Upper lobe of left lung (tissue), 6 donors: Measurements from ENCODE around the gene BRF1. TPM values are rescaled to one million over a fixed set of nuclear protein-coding genes. Genes with fewer than 3 reads are reported as not detected.

Experiments
- ATAC-seq, 2 donors: fragments of 200-7000 bp; cut with Tn5 transposase; one replicate each; pipeline ENCODE4 v1.9.1; 2022; ENCODE audit warnings: mild to moderate bottlenecking in 2 of 2, moderate library complexity in 2 of 2; ENCODE audit not compliant: low FRiP score in 2 of 2
- DNase-seq, 2 donors: peaks; one replicate each; pipeline ENCODE4 v3.0.0-alpha.2; 2019 to 2020
- H3K27ac ChIP-seq, 4 donors: fragments of 200-600 bp; sonication (generic); one replicate each; pipeline ENCODE4 v1.5.1; 2016 to 2019
- H3K27me3 ChIP-seq, 4 donors: fragments of 200-600 bp; sonication (generic); one replicate each; pipeline ENCODE4 v1.5.1; 2017 to 2019
- H3K36me3 ChIP-seq, 4 donors: fragments of 200-600 bp; sonication (generic); one replicate each; pipeline ENCODE4 v1.5.1; 2016 to 2019
- H3K4me1 ChIP-seq, 4 donors: fragments of 200-600 bp; sonication (generic); one replicate each; pipeline ENCODE4 v1.5.1; 2018 to 2019
- H3K4me3 ChIP-seq, 4 donors: fragments of 200-600 bp; sonication (generic); one replicate each; pipeline ENCODE4 v1.5.1; 2017 to 2019; ENCODE audit warnings: mild to moderate bottlenecking in 2 of 4, moderate library complexity in 1 of 4
- H3K9me3 ChIP-seq, 4 donors: fragments of 200-600 bp; sonication (generic); one replicate each; pipeline ENCODE4 v1.5.1; 2018 to 2019
- EP300 ChIP-seq, 4 donors: sonication (generic); formaldehyde crosslinking; IDR thresholded peaks; one replicate each; pipeline ENCODE4 v1.5.1; 2017; ENCODE audit warnings: antibody characterized with exemption in 4 of 4, control low read depth in 2 of 4
- POLR2A ChIP-seq, 4 donors: fragments of 450-650 bp; IDR thresholded peaks; one replicate each; pipeline ENCODE4 v1.5.1; 2016 to 2017; ENCODE audit warnings: antibody characterized with exemption in 4 of 4, mild to moderate bottlenecking in 2 of 4
- POLR2AphosphoS5 ChIP-seq, 2 donors: sonication (generic); formaldehyde crosslinking; IDR thresholded peaks; one replicate each; pipeline ENCODE4 v1.5.1; 2017; ENCODE audit warnings: antibody characterized with exemption in 2 of 2
- WGBS, 2 donors: methylation state at CpG; one replicate each; pipeline ENCODE4 v1.1.5; 2017 to 2018; 5-methylcytosine and 5-hydroxymethylcytosine counted together
- total RNA-seq, 6 donors: library from RNA; depleted of rRNA in 4 of 6; stranded (reverse); fragments of >200 nt in 4 of 6; gene quantifications; one replicate each; pipeline versions ENCODE4 v1.1.0 to v1.2.1, GENCODE V29; 2016 to 2021
- TF ChIP-seq, protein P1 (sequence below), 6 experiments: fragments of 450-650 bp in 4 of 6; fragments of 200-600 bp in 2 of 6; sonication (generic) in 2 of 6; IDR thresholded peaks; one replicate each; pipeline ENCODE4 v1.5.1; 2016 to 2019; ENCODE audit warnings: antibody characterized with exemption in 6 of 6
- donor health status: DM: no; HTN: no; CAD: no; lungs with moderate emphysema.
- donor health status: DM: no; HTN: yes; CAD: no; lungs with severe emphysema.

BRF1 gene
- total RNA-seq, 6 donors from 2014 or later, result 38.6 to 195 (median 52.7) TPM

DNA sequence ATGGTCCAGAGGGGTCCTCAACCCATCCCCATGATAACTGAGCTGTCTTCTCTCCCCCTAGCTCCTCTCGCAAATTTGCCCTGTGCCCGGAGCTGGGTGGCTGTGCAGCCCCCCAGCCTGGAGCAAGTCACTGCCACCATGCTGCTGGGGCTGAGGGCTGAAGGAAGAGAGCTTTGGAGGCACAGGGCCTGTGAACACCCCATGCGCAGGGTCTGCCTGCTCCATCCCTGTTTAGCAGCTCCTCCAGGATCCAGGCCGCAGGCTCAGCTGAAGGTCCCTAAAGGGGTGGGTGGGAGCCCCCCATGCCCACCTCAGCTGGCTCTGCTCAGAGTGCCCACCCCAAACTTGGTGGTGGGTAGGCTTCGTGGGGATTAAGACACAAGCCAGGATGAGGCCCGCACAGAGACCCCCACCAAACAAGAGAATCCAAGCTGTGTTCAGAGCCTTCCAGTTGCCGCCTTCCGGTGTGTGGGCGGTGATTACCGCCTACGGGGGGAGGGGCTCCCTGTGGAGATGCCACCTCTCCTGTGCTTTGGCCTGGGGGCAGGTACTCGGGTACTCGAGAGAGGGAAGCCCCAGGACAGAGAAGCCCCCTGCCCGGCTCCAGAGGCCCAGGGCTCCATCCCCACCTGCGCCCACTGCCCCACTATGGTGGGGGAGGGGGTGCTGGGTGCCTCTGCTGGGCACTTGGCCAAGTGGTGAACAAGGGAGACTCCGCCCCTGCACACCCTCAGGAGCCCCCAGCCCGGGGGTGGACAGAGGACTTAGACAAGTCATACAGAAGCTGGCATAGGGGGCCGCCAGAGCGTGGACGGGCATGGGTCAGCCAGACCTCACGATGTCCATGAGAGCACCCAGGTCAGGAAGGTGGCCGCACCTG, 130.8 kb downstream of the BRF1 start:
- peak overlapping the region in 1 of 4 donors; percentile 75 for H3K27ac ChIP-seq
- TF ChIP-seq POLR2AphosphoS5 (IDR thresholded peaks at IDR 0.05) (no peak), POLR2A (IDR thresholded peaks at IDR 0.05) (no peak), EP300 (IDR thresholded peaks at IDR 0.05) (no peak)
- TF ChIP-seq, protein P1, sequence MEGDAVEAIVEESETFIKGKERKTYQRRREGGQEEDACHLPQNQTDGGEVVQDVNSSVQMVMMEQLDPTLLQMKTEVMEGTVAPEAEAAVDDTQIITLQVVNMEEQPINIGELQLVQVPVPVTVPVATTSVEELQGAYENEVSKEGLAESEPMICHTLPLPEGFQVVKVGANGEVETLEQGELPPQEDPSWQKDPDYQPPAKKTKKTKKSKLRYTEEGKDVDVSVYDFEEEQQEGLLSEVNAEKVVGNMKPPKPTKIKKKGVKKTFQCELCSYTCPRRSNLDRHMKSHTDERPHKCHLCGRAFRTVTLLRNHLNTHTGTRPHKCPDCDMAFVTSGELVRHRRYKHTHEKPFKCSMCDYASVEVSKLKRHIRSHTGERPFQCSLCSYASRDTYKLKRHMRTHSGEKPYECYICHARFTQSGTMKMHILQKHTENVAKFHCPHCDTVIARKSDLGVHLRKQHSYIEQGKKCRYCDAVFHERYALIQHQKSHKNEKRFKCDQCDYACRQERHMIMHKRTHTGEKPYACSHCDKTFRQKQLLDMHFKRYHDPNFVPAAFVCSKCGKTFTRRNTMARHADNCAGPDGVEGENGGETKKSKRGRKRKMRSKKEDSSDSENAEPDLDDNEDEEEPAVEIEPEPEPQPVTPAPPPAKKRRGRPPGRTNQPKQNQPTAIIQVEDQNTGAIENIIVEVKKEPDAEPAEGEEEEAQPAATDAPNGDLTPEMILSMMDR (IDR thresholded peaks at IDR 0.05), result no peak

DNA sequence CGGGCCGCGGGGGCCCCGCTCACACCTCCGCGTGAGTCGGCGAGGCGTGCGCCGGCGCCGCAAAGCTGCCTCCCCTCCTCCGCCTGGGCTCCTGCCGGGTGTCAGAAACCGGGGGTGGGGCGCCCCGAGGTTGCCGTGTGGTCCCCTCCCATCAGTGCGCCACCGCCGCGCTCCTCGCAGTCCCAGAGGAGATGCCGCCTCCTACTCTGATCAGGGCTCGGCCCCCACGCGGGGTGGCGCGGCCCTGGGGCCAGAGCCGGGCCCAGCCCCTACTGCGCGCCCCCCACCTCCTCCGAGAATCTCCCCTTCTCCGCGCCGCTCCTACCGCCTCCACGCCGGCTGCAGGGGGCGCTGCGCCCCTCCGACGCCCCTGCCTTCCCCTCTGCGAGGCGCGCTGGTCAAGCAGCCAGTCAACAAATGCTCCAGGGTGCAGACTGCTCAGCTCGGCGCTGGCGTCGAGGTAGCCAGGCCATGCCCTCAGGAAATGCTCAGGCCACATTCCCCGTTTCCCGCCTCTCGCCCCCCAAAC, 131.8 kb downstream of the BRF1 start:
- ATAC-seq (no peak), DNase-seq (peak in 1 of 2 donors; percentile 90)
- Histone ChIP-seq H3K27me3 (peaks cover 0 to 11% (median 3%) of the 10 kb centered on the region in 4 donors), H3K4me1 (peaks cover 28 to 62% (median 43%) of the 10 kb centered on the region in 4 donors), H3K36me3 (no peaks in the 10 kb centered on the region), H3K27ac (peak overlapping the region in 3 of 4 donors; percentile 44 to 75 (median 58)), H3K4me3 (peak overlapping the region in 3 of 4 donors; percentile 46 to 52 (median 48)), H3K9me3 (no peaks in the 10 kb centered on the region)
- WGBS, 2 donors, result 14% methylated on average over 34 of the region's 54 CpGs; no CpG with 5 or more reads in 1 of the 2 donors
- TF ChIP-seq, protein P1 (IDR thresholded peaks at IDR 0.05), result peak; percentile 41 to 68 (median 54)
- no peak for TF ChIP-seq POLR2A (IDR thresholded peaks at IDR 0.05)

More for the DNA sequence above, 130.8 kb downstream of the BRF1 start:
- DNase-seq, result peak in 1 of 2 donors; percentile 67
- no peak for ATAC-seq
- Histone ChIP-seq H3K36me3 (no peaks in the 10 kb centered on the region), H3K27me3 (peaks cover 0 to 11% (median 3%) of the 10 kb centered on the region in 4 donors), H3K4me1 (peaks cover 38 to 72% (median 53%) of the 10 kb centered on the region in 4 donors), H3K4me3 (no peak overlapping the region), H3K9me3 (no peaks in the 10 kb centered on the region)
- 77 to 85% methylated on average over 4 to 16 of the region's 22 CpGs for WGBS, 2 donors

DNA sequence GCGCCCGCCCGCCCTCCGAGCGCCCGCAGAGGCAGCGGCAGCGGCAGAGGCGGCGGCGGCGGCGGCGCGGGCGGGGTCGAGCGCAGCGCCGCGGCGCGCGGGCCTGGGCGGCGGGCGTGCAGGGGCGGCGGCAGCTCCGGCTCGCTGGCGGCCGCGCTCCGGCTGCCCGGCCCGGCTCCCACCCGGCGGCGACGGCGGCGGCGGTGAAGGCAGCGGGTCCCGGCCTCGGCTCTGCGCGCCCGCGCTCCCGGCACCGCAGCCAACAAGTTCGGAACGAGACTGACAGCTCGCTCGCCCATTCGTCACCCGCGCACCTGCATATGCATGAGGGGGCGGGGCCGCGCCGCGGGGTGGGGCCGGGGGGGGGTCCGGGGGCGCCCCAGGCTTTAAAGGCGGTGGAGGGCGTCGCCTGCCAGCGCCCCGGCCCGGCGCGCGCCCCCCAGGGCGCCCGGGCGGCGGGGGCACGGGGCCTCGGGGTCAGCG, 132.3 kb downstream of the BRF1 start, which contains the start of gene JAG2:
Gene JAG2, minus strand, starts transcription at position 281 of the 483 bp plus-strand sequence. CDS start 356 bp downstream, outside the sequence.
- peaks cover 27 to 60% (median 41%) of the 10 kb centered on the region in 4 donors for H3K4me1 ChIP-seq
- no peak for TF ChIP-seq POLR2AphosphoS5 (IDR thresholded peaks at IDR 0.05)
- TF ChIP-seq EP300 (IDR thresholded peaks at IDR 0.05), result no peak
- TF ChIP-seq, protein P1 (IDR thresholded peaks at IDR 0.05), result no peak
- TF ChIP-seq POLR2A (IDR thresholded peaks at IDR 0.05), result no peak
- no peaks in the 10 kb centered on the region for H3K36me3 ChIP-seq
- H3K9me3 ChIP-seq, result no peaks in the 10 kb centered on the region
- peak within 1 kb of the TSS in 3 of 4 donors; percentile 52 to 59 (median 59) for H3K4me3 ChIP-seq
- DNase-seq, result peak; percentile 72 to 91
- peaks cover 0 to 11% (median 3%) of the 10 kb centered on the region in 4 donors for H3K27me3 ChIP-seq
- no peak for ATAC-seq
- no CpG with 5 or more reads among the region's 84 CpGs for WGBS, 2 donors
- H3K27ac ChIP-seq, result peak within 1 kb of the TSS in 3 of 4 donors; percentile 44 to 75 (median 58)

DNA sequence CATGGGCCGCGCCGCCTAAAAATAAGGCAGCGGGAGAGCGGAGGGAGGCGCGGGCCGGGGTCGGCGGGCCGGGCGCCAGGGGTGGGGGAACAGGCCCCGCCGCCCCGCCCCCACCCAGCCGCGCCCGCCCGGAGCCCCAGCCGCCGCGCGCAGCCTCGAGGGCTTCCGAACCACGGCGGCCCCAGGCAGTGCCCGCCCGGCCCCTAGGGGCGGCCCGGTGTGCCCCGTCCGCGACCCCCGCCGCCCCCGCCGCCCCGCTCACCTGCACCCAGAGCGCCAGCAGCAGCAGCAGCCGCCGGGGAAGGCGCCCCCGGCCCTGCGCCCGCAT, 132.7 kb downstream of the BRF1 start:
- no peaks in the 10 kb centered on the region for H3K9me3 ChIP-seq
- TF ChIP-seq POLR2A (IDR thresholded peaks at IDR 0.05) (no peak), POLR2AphosphoS5 (IDR thresholded peaks at IDR 0.05) (no peak), EP300 (IDR thresholded peaks at IDR 0.05) (no peak)
- TF ChIP-seq, protein P1 (IDR thresholded peaks at IDR 0.05), result no peak
- peak overlapping the region in 3 of 4 donors; percentile 52 to 59 (median 59) for H3K4me3 ChIP-seq
- H3K36me3 ChIP-seq, result no peaks in the 10 kb centered on the region
- peaks cover 27 to 60% (median 41%) of the 10 kb centered on the region in 4 donors for H3K4me1 ChIP-seq
- no CpG with 5 or more reads among the region's 46 CpGs for WGBS, 2 donors
- ATAC-seq (no peak), DNase-seq (no peak)
- H3K27ac ChIP-seq, result peak overlapping the region in 2 of 4 donors; percentile 11 to 32
- peaks cover 0 to 11% (median 3%) of the 10 kb centered on the region in 4 donors for H3K27me3 ChIP-seq
